AG09319 (cell line): ENCODE data around the gene DSN1.

Experiments
- DNase-seq: peaks from one replicate; pipeline ENCODE4 v3.0.0-alpha.2; 2010; ENCODE audit warnings: low read depth; ENCODE audit errors: extremely low read depth
- CTCF ChIP-seq: IDR thresholded peaks from 2 replicates; pipeline ENCODE4 v1.5.1; 2011; ENCODE audit warnings: low read depth, mild to moderate bottlenecking, inconsistent platforms, low read length, moderate library complexity

Gene DSN1, protein sequence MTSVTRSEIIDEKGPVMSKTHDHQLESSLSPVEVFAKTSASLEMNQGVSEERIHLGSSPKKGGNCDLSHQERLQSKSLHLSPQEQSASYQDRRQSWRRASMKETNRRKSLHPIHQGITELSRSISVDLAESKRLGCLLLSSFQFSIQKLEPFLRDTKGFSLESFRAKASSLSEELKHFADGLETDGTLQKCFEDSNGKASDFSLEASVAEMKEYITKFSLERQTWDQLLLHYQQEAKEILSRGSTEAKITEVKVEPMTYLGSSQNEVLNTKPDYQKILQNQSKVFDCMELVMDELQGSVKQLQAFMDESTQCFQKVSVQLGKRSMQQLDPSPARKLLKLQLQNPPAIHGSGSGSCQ

GRCh38 chr20:36773597-36774390 is at the start of gene DSN1:
DSN1 (minus strand) TSS chr20:36773763; CDS start chr20:36771458, 2,305 bp downstream.
- peak; percentile 95 for DNase-seq
- peak; percentile 64; the same call in 1 of the 2 replicates for TF ChIP-seq CTCF

DNA sequence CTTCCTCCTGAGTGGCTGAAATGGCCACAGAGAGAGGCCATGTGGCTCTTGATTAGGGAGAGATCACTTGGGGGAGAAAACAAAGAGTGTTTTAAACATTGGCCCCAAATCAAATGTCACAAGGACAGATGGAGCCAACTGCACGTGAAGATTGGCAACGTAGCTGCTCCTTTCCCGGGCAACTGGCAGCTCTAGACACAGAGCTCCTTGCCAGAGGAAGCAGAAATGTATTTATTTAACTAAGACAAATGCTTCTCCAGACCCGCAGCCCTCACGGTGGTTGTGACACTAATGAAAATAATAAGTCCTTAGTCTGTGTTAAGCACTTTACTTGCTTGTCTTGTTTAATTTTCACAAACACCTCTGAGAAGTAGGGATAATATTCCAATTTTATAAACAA is 49.6 kb upstream of the DSN1 start:
- no peak for TF ChIP-seq CTCF
- no peak for DNase-seq

- no peak for TF ChIP-seq CTCF
Observed at GRCh38 chr20:36821964-36822437, 48.4 kb upstream of the DSN1 start.

DNA sequence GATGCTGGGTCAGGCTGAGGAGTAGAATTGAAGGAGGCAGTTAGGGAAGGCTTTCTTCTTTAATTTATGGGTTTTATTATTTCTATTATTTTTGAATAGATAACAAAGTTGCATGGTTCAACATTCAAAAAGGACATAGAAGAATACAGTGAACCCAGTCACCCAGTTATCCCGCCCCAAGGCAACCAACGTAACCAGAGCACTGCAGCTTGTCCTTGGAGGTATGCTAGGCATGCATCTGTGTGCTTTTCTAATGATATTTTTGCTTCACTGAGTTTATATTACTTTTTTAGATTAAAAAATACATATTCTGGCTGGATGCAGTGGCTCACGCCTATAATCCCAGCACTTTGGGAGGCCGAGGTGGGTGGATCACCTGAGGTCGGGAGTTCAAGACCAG is 47.4 kb upstream of the DSN1 start:
- no peak for DNase-seq

More at GRCh38 chr20:36821964-36822437, 48.4 kb upstream of the DSN1 start:
- no peak for DNase-seq

DNA sequence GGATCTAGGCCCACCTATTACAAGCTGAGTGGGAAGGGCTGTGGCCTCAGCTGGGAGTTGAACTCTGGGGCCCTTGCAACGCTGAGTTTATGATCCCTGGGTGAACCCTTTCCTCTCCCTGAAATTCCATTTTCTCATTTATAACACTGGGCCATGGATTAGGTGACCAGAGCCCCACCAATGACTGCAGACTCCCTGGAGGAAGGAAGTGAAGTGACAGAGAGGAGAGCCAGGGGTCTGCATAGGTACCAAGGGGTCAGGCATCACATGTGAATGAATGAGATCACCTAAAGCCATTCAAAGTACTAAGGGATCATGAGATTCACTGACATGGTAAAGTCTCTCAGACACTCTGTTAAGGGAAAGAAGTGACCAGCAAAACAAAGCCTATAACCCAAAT is 46.5 kb upstream of the DSN1 start:
- no peak for DNase-seq
- TF ChIP-seq CTCF, result no peak

More for the DNA sequence above, 47.4 kb upstream of the DSN1 start:
- no peak for TF ChIP-seq CTCF

GRCh38 chr20:36819659-36820058 is 46.1 kb upstream of the DSN1 start:
- DNase-seq, result no peak
- no peak for TF ChIP-seq CTCF

DNA sequence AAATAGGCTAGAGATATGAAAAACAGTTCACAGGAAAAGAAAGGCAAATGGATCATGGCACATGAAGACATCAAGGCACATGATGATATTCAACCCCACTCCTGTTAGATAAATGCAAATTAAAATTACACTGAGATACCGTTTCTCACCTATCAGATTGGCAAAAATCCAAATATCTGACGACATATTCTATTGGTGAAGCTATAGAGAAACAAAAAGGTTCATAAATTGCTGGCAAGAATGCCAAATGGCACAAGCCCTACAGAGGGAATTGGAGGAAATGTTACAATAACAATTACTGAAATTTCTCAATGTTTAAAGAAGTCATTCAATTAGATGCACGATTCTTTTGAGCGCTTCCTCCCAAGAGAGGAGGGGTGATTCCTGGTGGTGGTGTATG is 45.3 kb upstream of the DSN1 start:
- DNase-seq, result no peak
- no peak for TF ChIP-seq CTCF
